H1 (cell line): ENCODE results near the gene TPSAB1. TPM values are rescaled to one million over a fixed set of nuclear protein-coding genes. Genes with fewer than 3 reads are reported as not detected.

Experiments
- FOSL1 ChIP-seq: IDR thresholded peaks from 2 replicates; pipeline ENCODE4 v1.6.1; 2011; ENCODE audit warnings: mild to moderate bottlenecking, low read depth, low read length, moderate library complexity; ENCODE audit not compliant: insufficient read depth
- JUN ChIP-seq: IDR thresholded peaks from 2 replicates; pipeline ENCODE4 v1.6.1; 2011; ENCODE audit warnings: low read depth, mild to moderate bottlenecking, improper control_type of control experiment, low read length
- RFX5 ChIP-seq: IDR thresholded peaks from 2 replicates; pipeline ENCODE4 v1.6.1; 2011; ENCODE audit warnings: low read depth, low read length, improper control_type of control experiment, borderline replicate concordance
- SRF ChIP-seq: IDR thresholded peaks from 2 replicates; pipeline ENCODE4 v1.6.1; 2011; ENCODE audit warnings: mild to moderate bottlenecking, low read depth, low read length, moderate library complexity
- polyA plus RNA-seq, 7 experiments: library from polyadenylated mRNA; depleted of rRNA in 3 of 7; stranded (reverse) in 5 of 7; unstranded in 2 of 7; fragments of >200 nt in 5 of 7; fragments of 200-250 nt in 2 of 7; gene quantifications; 1 replicate in 5 of 7; 2 replicates in 1 of 7; 4 replicates in 1 of 7; pipeline versions ENCODE4 v1.2.1 to v1.2.3, GENCODE V29; 2011 to 2013; ENCODE audit warnings: missing spikeins in 2 of 7, mixed read lengths in 2 of 7
- total RNA-seq: library from RNA; stranded (reverse); fragmentation: NEBNext Ultra II Directional; extraction: Animal tissue kit (Norgen Biotek cat#: 25700); gene quantifications from 2 replicates; pipeline ENCODE4 v1.2.1, GENCODE V29; 2021
- TF ChIP-seq, protein P1 (sequence below), 3 experiments: IDR thresholded peaks; 1 replicate in 2 of 3; 2 replicates in 1 of 3; pipeline versions ENCODE4 v1.5.1 to v1.6.1; 2011; ENCODE audit warnings: low read length in 3 of 3, mild to moderate bottlenecking in 3 of 3, inconsistent platforms in 2 of 3, low read depth in 1 of 3, moderate library complexity in 1 of 3; ENCODE audit not compliant: insufficient read depth in 1 of 3; ENCODE audit errors: control extremely low read depth in 1 of 3

The TPSAB1 gene
- total and polyA plus RNA-seq, 2 of the 8 experiments (the other 6 are each of a cell fraction or from before 2014, with no cell fraction given) = 0.09 TPM; not detected in 1

GRCh38 chr16:1257561-1258224, 17.2 kb downstream of the TPSAB1 start (continued):
- TF ChIP-seq, protein P1, sequence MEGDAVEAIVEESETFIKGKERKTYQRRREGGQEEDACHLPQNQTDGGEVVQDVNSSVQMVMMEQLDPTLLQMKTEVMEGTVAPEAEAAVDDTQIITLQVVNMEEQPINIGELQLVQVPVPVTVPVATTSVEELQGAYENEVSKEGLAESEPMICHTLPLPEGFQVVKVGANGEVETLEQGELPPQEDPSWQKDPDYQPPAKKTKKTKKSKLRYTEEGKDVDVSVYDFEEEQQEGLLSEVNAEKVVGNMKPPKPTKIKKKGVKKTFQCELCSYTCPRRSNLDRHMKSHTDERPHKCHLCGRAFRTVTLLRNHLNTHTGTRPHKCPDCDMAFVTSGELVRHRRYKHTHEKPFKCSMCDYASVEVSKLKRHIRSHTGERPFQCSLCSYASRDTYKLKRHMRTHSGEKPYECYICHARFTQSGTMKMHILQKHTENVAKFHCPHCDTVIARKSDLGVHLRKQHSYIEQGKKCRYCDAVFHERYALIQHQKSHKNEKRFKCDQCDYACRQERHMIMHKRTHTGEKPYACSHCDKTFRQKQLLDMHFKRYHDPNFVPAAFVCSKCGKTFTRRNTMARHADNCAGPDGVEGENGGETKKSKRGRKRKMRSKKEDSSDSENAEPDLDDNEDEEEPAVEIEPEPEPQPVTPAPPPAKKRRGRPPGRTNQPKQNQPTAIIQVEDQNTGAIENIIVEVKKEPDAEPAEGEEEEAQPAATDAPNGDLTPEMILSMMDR (IDR thresholded peaks at IDR 0.05; ENCODE audit: control extremely low read depth in 1 of 3, insufficient read depth in 1 of 3, low read depth in 1 of 3, low read length in 3 of 3) = no peak
- TF ChIP-seq FOSL1 = no peak
- no peak for TF ChIP-seq RFX5
- TF ChIP-seq SRF = no peak
- no peak for TF ChIP-seq JUN
